Pancreas (tissue), 10 donors: ENCODE results near the gene SLC6A1. TPM values are rescaled to one million over a fixed set of nuclear protein-coding genes. Genes with fewer than 3 reads are reported as not detected.

Experiments
- ATAC-seq, 4 donors: fragments of 200-7000 bp; cut with Tn5 transposase; one replicate each; pipeline versions ENCODE4 v1.8.0 to v1.9.1; 2020; ENCODE audit warnings: mild to moderate bottlenecking in 4 of 4, moderate library complexity in 4 of 4
- DNase-seq, 6 donors: peaks; one replicate each; pipeline ENCODE4 v3.0.0-alpha.2; 2020
- FAIRE-seq: peaks from 2 replicates; lab custom pipeline; 2012; peaks lifted over from hg19 to GRCh38; lab: Jason Lieb, UNC
- H3K27ac ChIP-seq, 4 donors: fragments of 200-600 bp; sonication (generic); 1 replicate in 3 of 4; 2 replicates in 1 of 4; pipeline versions ENCODE4 v1.5.0 to v1.8.0; 2020
- H3K27me3 ChIP-seq, 4 donors: fragments of 200-600 bp; one replicate each; pipeline ENCODE4 v1.8.0; 2021
- H3K36me3 ChIP-seq, 3 donors: fragments of 200-600 bp; sonication (generic) in 1 of 3; one replicate each; pipeline versions ENCODE4 v1.5.0 to v1.8.0; 2020 to 2021
- H3K4me1 ChIP-seq, 3 donors: fragments of 200-600 bp; one replicate each; pipeline ENCODE4 v1.8.0; 2021
- H3K4me3 ChIP-seq, 4 donors: fragments of 200-600 bp; sonication (generic) in 2 of 4; one replicate each; pipeline versions ENCODE4 v1.5.0 to v1.8.0; 2020 to 2021
- H3K9me3 ChIP-seq, 4 donors: fragments of 200-600 bp; one replicate each; pipeline ENCODE4 v1.8.0; 2021
- CTCF ChIP-seq, 4 donors: fragments of 200-600 bp; sonication (generic) in 3 of 4; IDR thresholded peaks; one replicate each; pipeline versions ENCODE4 v1.5.0 to v1.8.0; 2021; ENCODE audit warnings: antibody characterized with exemption in 4 of 4
- WGBS, 2 donors: extraction: QIAGEN DNeasy Blood & Tissue Kit; methylation state at CpG; one replicate each; pipeline ENCODE4 v1.1.7; 2013; 5-methylcytosine and 5-hydroxymethylcytosine counted together
- intact Hi-C, 3 donors: fragments of 100-400 bp; cut with DNase I; formaldehyde crosslinking; loops; one replicate each; pipeline versions ENCODE4 v1.11.1 to v1.14.2; 2022
- polyA plus RNA-seq, 2 donors: library from polyadenylated mRNA; stranded (reverse); fragments of 200-250 nt; gene quantifications; one replicate each; pipeline ENCODE4 v1.2.3, GENCODE V29; 2013
- total RNA-seq, 6 donors: library from RNA; stranded (reverse); fragmentation: NEBNext Ultra II Directional in 4 of 6; extraction: Animal tissue kit (Norgen Biotek cat#: 25700) in 4 of 6; gene quantifications; one replicate each; pipeline versions ENCODE4 v1.2.1 to v1.2.4, GENCODE V29; 2021 to 2023
- donor health status: healthy with polysubstance abuse.
- donor health status: DM: no; HTN: no; CAD: no; lungs with moderate emphysema.
- donor health status: DM: no; HTN: no; CAD: no.
- donor health status: control.
- donor health status: control.
- donor health status: Bipolar disorder and iron deficiency.
- donor health status: DM: yes; HTN: yes; CAD: no.
- donor health status: DM: no; HTN: no; CAD: no.
- donor health status: DM: no; HTN: no; CAD: no.
- donor health status: DM: yes; HTN: yes; CAD: no.

The SLC6A1 gene
- total and polyA plus RNA-seq, 8 donors, result 0.19 to 1.7 (median 0.35) TPM; not detected in 1

GRCh38 chr3:10948326-10948725 lies 44.2 kb upstream of the SLC6A1 start:
- no peak for TF ChIP-seq CTCF (IDR thresholded peaks at IDR 0.05)
- Histone ChIP-seq H3K27ac (no peak overlapping the region), H3K4me3 (no peak overlapping the region), H3K36me3 (no peaks in the 10 kb centered on the region), H3K4me1 (no peaks in the 10 kb centered on the region), H3K27me3 (no peaks in the 10 kb centered on the region), H3K9me3 (no peaks in the 10 kb centered on the region)
- no peak for FAIRE-seq
- intact Hi-C loops, result loop anchor here in 2 of 3 donors (5.0 kb wide), 1 partner anchor 109 kb away; no protein-coding TSS in a partner anchor
- peak in 1 of 6 donors; percentile 23 for DNase-seq
- ATAC-seq, result no peak
- 68 to 71% methylated on average over 6 of the region's 6 CpGs for WGBS, 2 donors

GRCh38 chr3:10949197-10949596 lies 43.4 kb upstream of the SLC6A1 start:
- Histone ChIP-seq H3K9me3 (no peaks in the 10 kb centered on the region), H3K4me1 (no peaks in the 10 kb centered on the region), H3K4me3 (no peak overlapping the region), H3K27ac (no peak overlapping the region), H3K27me3 (no peaks in the 10 kb centered on the region), H3K36me3 (no peaks in the 10 kb centered on the region)
- WGBS, 2 donors, result 43 to 52% methylated on average over 19 of the region's 19 CpGs
- DNase-seq (no peak), ATAC-seq (no peak), FAIRE-seq (no peak)
- intact Hi-C loops, result loop anchor here in 2 of 3 donors (5.0 kb wide), 1 partner anchor 108 kb away; no protein-coding TSS in a partner anchor
- no peak for TF ChIP-seq CTCF (IDR thresholded peaks at IDR 0.05)

- TF ChIP-seq CTCF (IDR thresholded peaks at IDR 0.05), result peak in 3 of 4 donors; percentile 7 to 19 (median 11)
- H3K9me3 ChIP-seq, result no peaks in the 10 kb centered on the region
- 36 to 44% methylated on average over 12 of the region's 12 CpGs for WGBS, 2 donors
- DNase-seq (peak in 1 of 6 donors; percentile 15), ATAC-seq (peak in 3 of 4 donors; percentile 39 to 57 (median 50)), FAIRE-seq (no peak)
- intact Hi-C loops, result no loop called here
- H3K27me3 ChIP-seq, result no peaks in the 10 kb centered on the region
- no peaks in the 10 kb centered on the region for H3K4me1 ChIP-seq
- no peak overlapping the region for H3K27ac ChIP-seq
- no peaks in the 10 kb centered on the region for H3K36me3 ChIP-seq
- no peak overlapping the region for H3K4me3 ChIP-seq
These were observed 41.9 kb upstream of the SLC6A1 start for GRCh38 chr3:10950476-10951294.

GRCh38 chr3:10951295-10951926 lies 41.1 kb upstream of the SLC6A1 start:
- DNase-seq (no peak), ATAC-seq (no peak), FAIRE-seq (no peak)
- no peaks in the 10 kb centered on the region for H3K9me3 ChIP-seq
- no peak overlapping the region for H3K4me3 ChIP-seq
- 51 to 56% methylated on average over 6 to 7 of the region's 7 CpGs for WGBS, 2 donors
- intact Hi-C loops, result no loop called here
- H3K27ac ChIP-seq, result no peak overlapping the region
- H3K27me3 ChIP-seq, result no peaks in the 10 kb centered on the region
- TF ChIP-seq CTCF (IDR thresholded peaks at IDR 0.05), result no peak
- H3K36me3 ChIP-seq, result no peaks in the 10 kb centered on the region
- H3K4me1 ChIP-seq, result no peaks in the 10 kb centered on the region
